ENCODE data around the gene CNTNAP2.
A peak's percentile ranks its signal among the peaks of the same experiment; 100 is the strongest.

DNA sequence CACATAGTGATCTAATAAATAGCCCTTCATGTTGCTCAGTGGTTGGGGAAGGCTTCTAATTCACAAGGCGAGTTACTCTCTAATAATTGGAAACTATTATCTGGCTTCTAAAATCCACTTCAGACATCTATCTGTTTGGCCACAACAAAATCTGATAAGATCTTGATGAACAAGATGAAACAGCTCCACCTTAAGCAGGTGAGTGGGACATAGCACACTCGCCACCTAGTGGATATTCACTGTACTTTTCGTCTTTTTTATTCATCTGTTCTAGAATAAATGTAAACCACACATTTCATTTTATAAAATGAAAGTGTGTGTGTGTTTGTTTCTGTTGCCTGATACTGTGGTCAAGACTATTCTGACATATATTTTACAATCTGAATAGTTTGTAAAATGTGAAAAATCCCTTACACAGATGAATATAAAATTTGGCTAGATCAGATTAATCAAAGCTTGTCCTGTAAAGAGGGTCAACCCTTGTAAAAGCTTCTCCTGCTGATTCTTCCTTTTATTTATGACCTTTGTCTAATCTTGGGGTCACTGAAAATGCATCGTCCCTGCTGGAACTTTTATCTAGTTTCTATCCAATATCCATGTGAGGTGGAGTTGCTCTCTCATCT lies 26.5 kb upstream of the CNTNAP2 start:
- TF ChIP-seq, protein P1, sequence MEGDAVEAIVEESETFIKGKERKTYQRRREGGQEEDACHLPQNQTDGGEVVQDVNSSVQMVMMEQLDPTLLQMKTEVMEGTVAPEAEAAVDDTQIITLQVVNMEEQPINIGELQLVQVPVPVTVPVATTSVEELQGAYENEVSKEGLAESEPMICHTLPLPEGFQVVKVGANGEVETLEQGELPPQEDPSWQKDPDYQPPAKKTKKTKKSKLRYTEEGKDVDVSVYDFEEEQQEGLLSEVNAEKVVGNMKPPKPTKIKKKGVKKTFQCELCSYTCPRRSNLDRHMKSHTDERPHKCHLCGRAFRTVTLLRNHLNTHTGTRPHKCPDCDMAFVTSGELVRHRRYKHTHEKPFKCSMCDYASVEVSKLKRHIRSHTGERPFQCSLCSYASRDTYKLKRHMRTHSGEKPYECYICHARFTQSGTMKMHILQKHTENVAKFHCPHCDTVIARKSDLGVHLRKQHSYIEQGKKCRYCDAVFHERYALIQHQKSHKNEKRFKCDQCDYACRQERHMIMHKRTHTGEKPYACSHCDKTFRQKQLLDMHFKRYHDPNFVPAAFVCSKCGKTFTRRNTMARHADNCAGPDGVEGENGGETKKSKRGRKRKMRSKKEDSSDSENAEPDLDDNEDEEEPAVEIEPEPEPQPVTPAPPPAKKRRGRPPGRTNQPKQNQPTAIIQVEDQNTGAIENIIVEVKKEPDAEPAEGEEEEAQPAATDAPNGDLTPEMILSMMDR (IDR thresholded peaks at IDR 0.05): peak; percentile 29 to 68 (median 62)
- no peak for TF ChIP-seq POLR2A (IDR thresholded peaks at IDR 0.05)

All from heart left ventricle (tissue), 13 donors.